PC-9 (cell line): ENCODE data around the gene KCTD16. TPM values are rescaled to one million over a fixed set of nuclear protein-coding genes. Genes with fewer than 3 reads are reported as not detected.

Experiments
- BruUV-seq: library from RNA; stranded (reverse); fragments of 400-500 nt; replicated peaks from 2 replicates; lab custom pipeline; 2021; lab: Mats Ljungman, UMichigan
- CTCF ChIA-PET: fragments of 300-600 bp; sonication (Branson Sonifier 250); formaldehyde crosslinking; loops from one replicate; lab custom pipeline; 2022; ENCODE audit warnings: antibody characterized with exemption; lab: Charles Lee
- POLR2A ChIA-PET: fragments of 300-600 bp; sonication (Branson Sonifier 250); formaldehyde crosslinking; loops from one replicate; lab custom pipeline; 2022; ENCODE audit warnings: antibody characterized with exemption; ENCODE audit not compliant: unreplicated experiment; lab: Charles Lee
- DNase-seq, 2 experiments: peaks; one replicate each; pipeline versions ENCODE4 v3.0.0 to v3.0.0-alpha.2; 2015 to 2022; ENCODE audit warnings: mixed read lengths in 1 of 2
- H2AFZ ChIP-seq: fragments of 200-600 bp; sonication (generic); 2 replicates; pipeline ENCODE4 v1.8.1; 2017; ENCODE audit warnings: antibody characterized with exemption
- H3F3A ChIP-seq: fragments of 200-600 bp; sonication (generic); 2 replicates; pipeline ENCODE4 v1.8.1; 2017; ENCODE audit warnings: antibody characterized with exemption, mild to moderate bottlenecking, low read depth; ENCODE audit not compliant: insufficient read depth
- H3K27ac ChIP-seq: fragments of 200-600 bp; sonication (generic); 2 replicates; pipeline ENCODE4 v1.6.1; 2016; ENCODE audit warnings: mixed run types
- H3K27me3 ChIP-seq: fragments of 200-600 bp; sonication (generic); 2 replicates; pipeline ENCODE4 v1.6.1; 2016; ENCODE audit warnings: low read depth, mixed run types; ENCODE audit not compliant: insufficient read depth
- H3K36me3 ChIP-seq: fragments of 200-600 bp; sonication (generic); 2 replicates; pipeline ENCODE4 v1.6.1; 2016; ENCODE audit warnings: low read depth, mixed run types
- H3K4me1 ChIP-seq: fragments of 200-600 bp; sonication (generic); replicated peaks from 2 replicates; pipeline ENCODE4 v1.6.1; 2016; ENCODE audit warnings: mixed run types; ENCODE audit not compliant: insufficient read depth
- H3K4me2 ChIP-seq: fragments of 200-600 bp; sonication (generic); 2 replicates; pipeline ENCODE4 v1.6.1; 2017; ENCODE audit warnings: mixed run types
- H3K4me3 ChIP-seq: fragments of 200-600 bp; sonication (generic); 2 replicates; pipeline ENCODE4 v1.6.1; 2016; ENCODE audit warnings: mixed run types
- H3K79me2 ChIP-seq: fragments of 200-600 bp; sonication (generic); 2 replicates; pipeline ENCODE4 v1.6.1; 2017; ENCODE audit warnings: low read depth, mixed run types
- H3K9me2 ChIP-seq: fragments of 200-600 bp; sonication (generic); 2 replicates; pipeline ENCODE4 v1.8.1; 2017; ENCODE audit warnings: mild to moderate bottlenecking; ENCODE audit not compliant: insufficient read depth
- H3K9me3 ChIP-seq: fragments of 200-600 bp; sonication (generic); 2 replicates; pipeline ENCODE4 v1.8.1; 2016; ENCODE audit warnings: low read depth; ENCODE audit not compliant: insufficient read depth
- H4K20me1 ChIP-seq: fragments of 200-600 bp; sonication (generic); 2 replicates; pipeline ENCODE4 v1.8.1; 2017; ENCODE audit not compliant: insufficient read depth
- EZH2 ChIP-seq: fragments of 200-600 bp; sonication (generic); IDR thresholded peaks from 2 replicates; pipeline ENCODE4 v1.8.0; 2017; ENCODE audit warnings: antibody characterized with exemption, low read depth
- intact Hi-C: fragments of 100-400 bp; cut with micrococcal nuclease; formaldehyde crosslinking; loops from one replicate; pipeline ENCODE4 v1.10.0; 2022; ENCODE audit not compliant: unreplicated experiment
- total RNA-seq: library from RNA; stranded (reverse); gene quantifications from 2 replicates; pipeline ENCODE4 v1.2.3, GENCODE V29; 2021
- TF ChIP-seq, protein P1 (sequence below): fragments of 200-600 bp; sonication (generic); conservative IDR thresholded peaks from 2 replicates; pipeline ENCODE4 v1.6.1; 2017; ENCODE audit warnings: mixed run types, antibody characterized with exemption, mild to moderate bottlenecking, moderate library complexity

KCTD16 gene
- total RNA-seq, 1 experiment from 2014 or later = 0.33 TPM

- ChIA-PET POLR2A (no interaction called here), CTCF (no interaction called here)
- no TSS peak for BruUV-seq
Observed at GRCh38 chr5:144318011-144318410, 147.3 kb downstream of the KCTD16 start.

GRCh38 chr5:144318460-144318859 lies 147.8 kb downstream of the KCTD16 start:
- DNase-seq = no peak
- Histone ChIP-seq H3K27me3 (no peaks in the 10 kb centered on the region), H3K9me3 (no peaks in the 10 kb centered on the region), H4K20me1 (no peaks in the 10 kb centered on the region), H2AFZ (no peak overlapping the region), H3K4me1 (no peaks in the 10 kb centered on the region), H3K4me3 (no peak overlapping the region), H3K36me3 (no peaks in the 10 kb centered on the region), H3K4me2 (no peak overlapping the region), H3K79me2 (no peaks in the 10 kb centered on the region), H3K27ac (no peak overlapping the region), H3F3A (no peaks in the 10 kb centered on the region), H3K9me2 (no peaks in the 10 kb centered on the region)
- ChIA-PET POLR2A (no interaction called here), CTCF (no interaction called here)
- intact Hi-C loops = no loop called here
- TF ChIP-seq, protein P1, sequence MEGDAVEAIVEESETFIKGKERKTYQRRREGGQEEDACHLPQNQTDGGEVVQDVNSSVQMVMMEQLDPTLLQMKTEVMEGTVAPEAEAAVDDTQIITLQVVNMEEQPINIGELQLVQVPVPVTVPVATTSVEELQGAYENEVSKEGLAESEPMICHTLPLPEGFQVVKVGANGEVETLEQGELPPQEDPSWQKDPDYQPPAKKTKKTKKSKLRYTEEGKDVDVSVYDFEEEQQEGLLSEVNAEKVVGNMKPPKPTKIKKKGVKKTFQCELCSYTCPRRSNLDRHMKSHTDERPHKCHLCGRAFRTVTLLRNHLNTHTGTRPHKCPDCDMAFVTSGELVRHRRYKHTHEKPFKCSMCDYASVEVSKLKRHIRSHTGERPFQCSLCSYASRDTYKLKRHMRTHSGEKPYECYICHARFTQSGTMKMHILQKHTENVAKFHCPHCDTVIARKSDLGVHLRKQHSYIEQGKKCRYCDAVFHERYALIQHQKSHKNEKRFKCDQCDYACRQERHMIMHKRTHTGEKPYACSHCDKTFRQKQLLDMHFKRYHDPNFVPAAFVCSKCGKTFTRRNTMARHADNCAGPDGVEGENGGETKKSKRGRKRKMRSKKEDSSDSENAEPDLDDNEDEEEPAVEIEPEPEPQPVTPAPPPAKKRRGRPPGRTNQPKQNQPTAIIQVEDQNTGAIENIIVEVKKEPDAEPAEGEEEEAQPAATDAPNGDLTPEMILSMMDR = no peak
- TF ChIP-seq EZH2 = no peak
- no TSS peak for BruUV-seq

More at GRCh38 chr5:144318011-144318410, 147.3 kb downstream of the KCTD16 start:
- Histone ChIP-seq H3K27me3 (no peaks in the 10 kb centered on the region), H3K9me3 (no peaks in the 10 kb centered on the region), H3F3A (no peaks in the 10 kb centered on the region), H2AFZ (no peak overlapping the region), H3K4me1 (no peaks in the 10 kb centered on the region), H4K20me1 (no peaks in the 10 kb centered on the region), H3K4me3 (no peak overlapping the region), H3K4me2 (no peak overlapping the region), H3K36me3 (no peaks in the 10 kb centered on the region), H3K9me2 (no peaks in the 10 kb centered on the region), H3K79me2 (no peaks in the 10 kb centered on the region), H3K27ac (no peak overlapping the region)
- no peak for DNase-seq
- no peak for TF ChIP-seq EZH2
- TF ChIP-seq, protein P1 = no peak
- intact Hi-C loops = no loop called here

DNA sequence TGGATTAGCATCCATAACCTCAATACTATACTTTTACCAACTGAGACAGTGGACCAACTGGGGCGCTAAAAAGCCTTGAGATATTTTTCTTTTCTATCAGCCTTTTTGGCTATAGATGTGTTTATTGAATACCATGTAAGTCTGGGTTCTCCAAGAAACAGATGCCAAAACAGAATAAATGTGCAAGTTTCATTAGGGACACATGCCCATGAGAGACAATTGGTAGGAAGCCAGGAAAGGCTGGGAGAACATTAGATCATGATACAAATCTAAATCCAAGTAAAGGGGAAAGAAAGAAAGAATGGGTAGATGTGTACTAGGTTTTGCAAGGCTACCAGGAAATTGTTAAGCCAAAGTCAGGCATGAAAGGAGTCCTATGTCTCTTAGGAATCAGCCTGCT lies 152.5 kb downstream of the KCTD16 start:
- no TSS peak for BruUV-seq

More for the DNA sequence above, 152.5 kb downstream of the KCTD16 start:
- ChIA-PET CTCF (no interaction called here), POLR2A (no interaction called here)
- Histone ChIP-seq H3F3A (no peaks in the 10 kb centered on the region), H3K9me2 (no peaks in the 10 kb centered on the region), H3K27me3 (no peaks in the 10 kb centered on the region), H2AFZ (no peak overlapping the region), H3K27ac (no peak overlapping the region), H3K9me3 (no peaks in the 10 kb centered on the region), H3K4me2 (no peak overlapping the region), H3K4me1 (no peaks in the 10 kb centered on the region), H3K36me3 (no peaks in the 10 kb centered on the region), H3K4me3 (no peak overlapping the region), H4K20me1 (no peaks in the 10 kb centered on the region), H3K79me2 (no peaks in the 10 kb centered on the region)
- intact Hi-C loops = no loop called here
- DNase-seq = no peak
- TF ChIP-seq, protein P1 = no peak
- TF ChIP-seq EZH2 = no peak
